Gastrocnemius medialis (tissue), 4 donors: Measurements from ENCODE around the gene PLPPR1. TPM values are rescaled to one million over a fixed set of nuclear protein-coding genes. Genes with fewer than 3 reads are reported as not detected.

ENCODE experiments used
- ATAC-seq, 2 donors: fragments of 150-250 bp; one replicate each; pipeline ENCODE4 v1.9.1; 2016
- DNase-seq, 2 donors: peaks; one replicate each; pipeline ENCODE4 v3.0.0-alpha.2; 2019
- H3K27ac ChIP-seq, 4 donors: fragments of 200-600 bp; sonication (generic); 1 replicate in 1 of 4; 2 replicates in 3 of 4; pipeline ENCODE4 v1.5.1; 2016 to 2018; ENCODE audit warnings: mild to moderate bottlenecking in 2 of 4, moderate library complexity in 1 of 4
- H3K27me3 ChIP-seq, 3 donors: fragments of 200-600 bp; sonication (generic) in 2 of 3; 1 replicate in 1 of 3; 2 replicates in 2 of 3; pipeline versions ENCODE4 v1.5.1 to v1.6.0; 2016 to 2019; ENCODE audit warnings: mild to moderate bottlenecking in 1 of 3, moderate library complexity in 1 of 3
- H3K36me3 ChIP-seq, 2 donors: fragments of 200-600 bp; sonication (generic) in 1 of 2; one replicate each; pipeline ENCODE4 v1.5.1; 2017 to 2018
- H3K4me1 ChIP-seq, 2 donors: fragments of 200-600 bp; sonication (generic) in 1 of 2; one replicate each; pipeline ENCODE4 v1.5.1; 2016 to 2017; ENCODE audit warnings: mild to moderate bottlenecking in 2 of 2
- H3K4me3 ChIP-seq, 4 donors: fragments of 200-600 bp; sonication (generic) in 3 of 4; 1 replicate in 1 of 4; 2 replicates in 3 of 4; pipeline ENCODE4 v1.5.1; 2016 to 2019; ENCODE audit warnings: mild to moderate bottlenecking in 2 of 4
- H3K9me3 ChIP-seq, 3 donors: fragments of 200-600 bp; sonication (generic) in 2 of 3; 1 replicate in 1 of 3; 2 replicates in 2 of 3; pipeline ENCODE4 v1.5.1; 2016 to 2019
- CTCF ChIP-seq, 5 experiments: fragments of 450-650 bp in 3 of 5; fragments of 200-600 bp in 2 of 5; sonication (generic) in 2 of 5; IDR thresholded peaks in 4 of 5; conservative IDR thresholded peaks in 1 of 5; 1 replicate in 4 of 5; 2 replicates in 1 of 5; pipeline ENCODE4 v1.5.1; 2016 to 2019; ENCODE audit warnings: antibody characterized with exemption in 5 of 5, mild to moderate bottlenecking in 3 of 5, moderate library complexity in 3 of 5
- POLR2A ChIP-seq, 2 donors: fragments of 450-650 bp; IDR thresholded peaks; one replicate each; pipeline ENCODE4 v1.6.1; 2017; ENCODE audit warnings: antibody characterized with exemption in 2 of 2, mild to moderate bottlenecking in 2 of 2, moderate library complexity in 2 of 2
- in situ Hi-C, 4 donors: fragments of 200-750 bp; cut with MboI; loops; one replicate each; pipeline versions ENCODE4 v1.15.0 to v1.8.0; 2017; ENCODE audit warnings: low sequenced_read_pairs in 4 of 4
- intact Hi-C: fragments of 100-400 bp; cut with DNase I; formaldehyde crosslinking; loops from one replicate; pipeline ENCODE4 v1.15.1; 2023; ENCODE audit warnings: low total_unique reads
- total RNA-seq, 4 donors: library from RNA; depleted of rRNA; stranded (reverse); fragments of >200 nt; gene quantifications; one replicate each; pipeline versions ENCODE4 v1.1.0 to v1.2.3, GENCODE V29; 2016

PLPPR1 gene
- total RNA-seq, 4 donors from 2014 or later, result not detected

GRCh38 chr9:101309139-101309538 lies 280.6 kb downstream of the PLPPR1 start:
- in situ Hi-C loops (loop anchor here (5.0 to 25.0 kb wide), 4 partner anchors 597 to 707 kb away; no protein-coding TSS in a partner anchor), intact Hi-C loops (no loop called here)
- no peak for ATAC-seq
- no peaks in the 10 kb centered on the region for H3K27me3 ChIP-seq
- H3K36me3 ChIP-seq, result no peaks in the 10 kb centered on the region
- TF ChIP-seq POLR2A (IDR thresholded peaks at IDR 0.05), result no peak
- no peak for TF ChIP-seq CTCF (IDR thresholded peaks at IDR 0.05 in 4 of 5, conservative IDR thresholded peaks at IDR 0.05 in 1 of 5)
- no peaks in the 10 kb centered on the region for H3K4me1 ChIP-seq
- no peak for DNase-seq
- no peak overlapping the region for H3K27ac ChIP-seq
- no peaks in the 10 kb centered on the region for H3K9me3 ChIP-seq
- H3K4me3 ChIP-seq, result no peak overlapping the region

GRCh38 chr9:101311191-101311590 lies 282.7 kb downstream of the PLPPR1 start:
- Histone ChIP-seq H3K4me3 (no peak overlapping the region), H3K27ac (no peak overlapping the region), H3K9me3 (no peaks in the 10 kb centered on the region), H3K4me1 (no peaks in the 10 kb centered on the region), H3K27me3 (no peaks in the 10 kb centered on the region), H3K36me3 (no peaks in the 10 kb centered on the region)
- in situ Hi-C loops (loop anchor here in 3 of 4 donors (25.0 kb wide), 2 partner anchors 599 to 699 kb away; no protein-coding TSS in a partner anchor), intact Hi-C loops (loop anchor here (1.0 to 5.0 kb wide), 3 partner anchors 594 to 709 kb away; no protein-coding TSS in a partner anchor)
- TF ChIP-seq CTCF (IDR thresholded peaks at IDR 0.05 in 4 of 5, conservative IDR thresholded peaks at IDR 0.05 in 1 of 5) (no peak), POLR2A (IDR thresholded peaks at IDR 0.05) (no peak)
- DNase-seq (no peak), ATAC-seq (no peak)

GRCh38 chr9:101311758-101312420 lies 283.4 kb downstream of the PLPPR1 start:
- intact Hi-C loops, result loop anchor here (1.0 to 5.0 kb wide), 3 partner anchors 595 to 710 kb away; no protein-coding TSS in a partner anchor
- in situ Hi-C loops, result loop anchor here in 3 of 4 donors (25.0 kb wide), 2 partner anchors 600 to 700 kb away; no protein-coding TSS in a partner anchor
- no peak for DNase-seq
- peak; percentile 47 to 75 for ATAC-seq
- H3K4me3 ChIP-seq, result no peak overlapping the region
- no peak for TF ChIP-seq POLR2A (IDR thresholded peaks at IDR 0.05)
- TF ChIP-seq CTCF (IDR thresholded peaks at IDR 0.05 in 4 of 5, conservative IDR thresholded peaks at IDR 0.05 in 1 of 5), result peak; percentile 50 to 70 (median 63)
- H3K36me3 ChIP-seq, result no peaks in the 10 kb centered on the region
- H3K27me3 ChIP-seq, result no peaks in the 10 kb centered on the region
- no peak overlapping the region for H3K27ac ChIP-seq
- no peaks in the 10 kb centered on the region for H3K9me3 ChIP-seq
- H3K4me1 ChIP-seq, result no peaks in the 10 kb centered on the region

- no peak for TF ChIP-seq CTCF (IDR thresholded peaks at IDR 0.05 in 4 of 5, conservative IDR thresholded peaks at IDR 0.05 in 1 of 5)
- TF ChIP-seq POLR2A (IDR thresholded peaks at IDR 0.05), result no peak
- H3K4me1 ChIP-seq, result no peaks in the 10 kb centered on the region
- no peak overlapping the region for H3K4me3 ChIP-seq
- H3K27me3 ChIP-seq, result no peaks in the 10 kb centered on the region
- intact Hi-C loops (loop anchor here (5.0 kb wide), 2 partner anchors 595 to 610 kb away; no protein-coding TSS in a partner anchor), in situ Hi-C loops (loop anchor here in 3 of 4 donors (25.0 kb wide), 2 partner anchors 600 to 700 kb away; no protein-coding TSS in a partner anchor)
- DNase-seq (no peak), ATAC-seq (no peak)
- H3K27ac ChIP-seq, result no peak overlapping the region
- H3K36me3 ChIP-seq, result no peaks in the 10 kb centered on the region
- H3K9me3 ChIP-seq, result no peaks in the 10 kb centered on the region
Observed at GRCh38 chr9:101312661-101313060, 284.1 kb downstream of the PLPPR1 start.
